Mammary epithelial cell (primary cell): ENCODE results near the gene IFT27.

ENCODE experiments used
- EZH2 ChIP-seq: IDR thresholded peaks from 2 replicates; pipeline ENCODE4 v1.6.1; 2012; ENCODE audit warnings: low read length, inconsistent platforms, borderline replicate concordance
- TF ChIP-seq, protein P1 (sequence below), 2 donors: IDR thresholded peaks in 1 of 2; conservative IDR thresholded peaks in 1 of 2; 2 replicates each; pipeline ENCODE4 v1.5.1; 2011 to 2012; ENCODE audit warnings: inconsistent platforms in 2 of 2, low read length in 2 of 2, mild to moderate bottlenecking in 2 of 2, control low read depth in 1 of 2, low read depth in 1 of 2; ENCODE audit not compliant: insufficient read depth in 1 of 2; ENCODE audit errors: extremely low read depth in 1 of 2

DNA sequence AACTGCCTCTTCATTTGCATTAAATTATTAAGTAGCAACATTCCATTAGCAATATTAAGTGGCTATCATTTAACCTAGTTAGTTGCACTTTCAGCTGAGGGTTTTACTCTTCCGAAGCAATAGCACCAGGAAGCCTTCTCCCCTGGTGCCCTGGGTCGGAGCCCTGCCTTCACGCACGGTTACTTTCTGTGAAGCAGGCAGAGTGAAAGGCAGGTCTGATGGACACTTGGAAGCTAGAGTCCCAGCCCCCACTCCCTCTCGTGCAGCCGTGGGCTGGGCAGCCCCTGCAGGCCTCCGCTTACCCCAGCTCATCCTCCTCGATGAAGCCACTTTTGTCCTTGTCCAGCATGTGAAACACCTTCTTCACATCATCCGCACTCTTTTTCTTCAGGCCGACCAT is 38.9 kb upstream of the IFT27 start:
- TF ChIP-seq, protein P1, sequence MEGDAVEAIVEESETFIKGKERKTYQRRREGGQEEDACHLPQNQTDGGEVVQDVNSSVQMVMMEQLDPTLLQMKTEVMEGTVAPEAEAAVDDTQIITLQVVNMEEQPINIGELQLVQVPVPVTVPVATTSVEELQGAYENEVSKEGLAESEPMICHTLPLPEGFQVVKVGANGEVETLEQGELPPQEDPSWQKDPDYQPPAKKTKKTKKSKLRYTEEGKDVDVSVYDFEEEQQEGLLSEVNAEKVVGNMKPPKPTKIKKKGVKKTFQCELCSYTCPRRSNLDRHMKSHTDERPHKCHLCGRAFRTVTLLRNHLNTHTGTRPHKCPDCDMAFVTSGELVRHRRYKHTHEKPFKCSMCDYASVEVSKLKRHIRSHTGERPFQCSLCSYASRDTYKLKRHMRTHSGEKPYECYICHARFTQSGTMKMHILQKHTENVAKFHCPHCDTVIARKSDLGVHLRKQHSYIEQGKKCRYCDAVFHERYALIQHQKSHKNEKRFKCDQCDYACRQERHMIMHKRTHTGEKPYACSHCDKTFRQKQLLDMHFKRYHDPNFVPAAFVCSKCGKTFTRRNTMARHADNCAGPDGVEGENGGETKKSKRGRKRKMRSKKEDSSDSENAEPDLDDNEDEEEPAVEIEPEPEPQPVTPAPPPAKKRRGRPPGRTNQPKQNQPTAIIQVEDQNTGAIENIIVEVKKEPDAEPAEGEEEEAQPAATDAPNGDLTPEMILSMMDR (conservative IDR thresholded peaks at IDR 0.05 in 1 of 2, IDR thresholded peaks at IDR 0.05 in 1 of 2; ENCODE audit: extremely low read depth in 1 of 2, insufficient read depth in 1 of 2, low read depth in 1 of 2, low read length in 2 of 2) = no peak
- no peak for TF ChIP-seq EZH2
